ENCODE measurements around the gene NWD2. TPM values are rescaled to one million over a fixed set of nuclear protein-coding genes. Genes with fewer than 3 reads are reported as not detected.
A peak's percentile ranks its signal among the peaks of the same experiment; 100 is the strongest.

The NWD2 gene
- total and polyA plus RNA-seq, 3 donors from 2014 or later: 0.12 to 0.63 (median 0.50) TPM

GRCh38 chr4:37232315-37232714 lies 12.2 kb upstream of the NWD2 start:
- Histone ChIP-seq H3K9me3 (no peaks in the 10 kb centered on the region), H3K27ac (no peak overlapping the region), H3K4me1 (no peaks in the 10 kb centered on the region), H3K27me3 (no peaks in the 10 kb centered on the region), H3K36me3 (ENCODE audit: low read depth, missing control alignments) (no peaks in the 10 kb centered on the region), H3K4me3 (no peak overlapping the region)
- no peak for TF ChIP-seq POLR2A (IDR thresholded peaks at IDR 0.05)
- TF ChIP-seq CTCF (IDR thresholded peaks at IDR 0.05): no peak
- WGBS, 2 donors: 73 to 82% methylated on average over 1 of the region's 1 CpG
- no peak for DNase-seq
- intact Hi-C loops (cut with DNase I; ENCODE audit: low total_unique reads): no loop called here

- TF ChIP-seq POLR2A (IDR thresholded peaks at IDR 0.05) (no peak), CTCF (IDR thresholded peaks at IDR 0.05) (no peak)
- DNase-seq: no peak
- intact Hi-C loops (cut with DNase I; ENCODE audit: low total_unique reads): no loop called here
- H3K27ac ChIP-seq: no peak overlapping the region
- 90 to 93% methylated on average over 2 of the region's 2 CpGs for WGBS, 2 donors
- no peaks in the 10 kb centered on the region for H3K9me3 ChIP-seq
- no peaks in the 10 kb centered on the region for H3K4me1 ChIP-seq
- H3K4me3 ChIP-seq: no peak overlapping the region
- H3K36me3 ChIP-seq (ENCODE audit: low read depth, missing control alignments): no peaks in the 10 kb centered on the region
- no peaks in the 10 kb centered on the region for H3K27me3 ChIP-seq
These were observed 8.4 kb upstream of the NWD2 start for GRCh38 chr4:37236165-37236564.

- TF ChIP-seq POLR2A (IDR thresholded peaks at IDR 0.05): no peak
- no peak for TF ChIP-seq CTCF (IDR thresholded peaks at IDR 0.05)
- Histone ChIP-seq H3K27ac (no peak overlapping the region), H3K4me1 (peaks cover 3% of the 10 kb centered on the region), H3K9me3 (no peaks in the 10 kb centered on the region), H3K36me3 (ENCODE audit: low read depth, missing control alignments) (no peaks in the 10 kb centered on the region), H3K27me3 (no peaks in the 10 kb centered on the region), H3K4me3 (no peak overlapping the region)
- intact Hi-C loops (cut with DNase I; ENCODE audit: low total_unique reads): no loop called here
- no peak for DNase-seq
These were observed 2.9 kb upstream of the NWD2 start for GRCh38 chr4:37241647-37242046.

GRCh38 chr4:37243051-37243450 lies 1.5 kb upstream of the NWD2 start:
- Histone ChIP-seq H3K27ac (no peak overlapping the region), H3K27me3 (no peaks in the 10 kb centered on the region), H3K4me3 (no peak overlapping the region), H3K9me3 (no peaks in the 10 kb centered on the region), H3K4me1 (peaks cover 3% of the 10 kb centered on the region), H3K36me3 (ENCODE audit: low read depth, missing control alignments) (no peaks in the 10 kb centered on the region)
- 14 to 28% methylated on average over 3 to 5 of the region's 5 CpGs for WGBS, 2 donors
- intact Hi-C loops (cut with DNase I; ENCODE audit: low total_unique reads): no loop called here
- DNase-seq: peak; percentile 38
- no peak for TF ChIP-seq CTCF (IDR thresholded peaks at IDR 0.05)
- no peak for TF ChIP-seq POLR2A (IDR thresholded peaks at IDR 0.05)

- intact Hi-C loops (cut with DNase I; ENCODE audit: low total_unique reads): no loop called here
- Histone ChIP-seq H3K4me1 (peaks cover 3% of the 10 kb centered on the region), H3K27me3 (no peaks in the 10 kb centered on the region), H3K4me3 (peak overlapping the region; percentile 50 to 59), H3K9me3 (no peaks in the 10 kb centered on the region), H3K36me3 (ENCODE audit: low read depth, missing control alignments) (no peaks in the 10 kb centered on the region), H3K27ac (no peak overlapping the region)
- no peak for TF ChIP-seq POLR2A (IDR thresholded peaks at IDR 0.05)
- TF ChIP-seq CTCF (IDR thresholded peaks at IDR 0.05): peak in 2 of 3 experiments; percentile 28 to 48
- 2 to 3% methylated on average over 13 to 66 of the region's 70 CpGs for WGBS, 2 donors
- DNase-seq: peak; percentile 54
These were observed 591 bp upstream of the NWD2 start for GRCh38 chr4:37243722-37244582.

Data from testis (tissue), 3 donors.